ENCODE measurements around the gene HOXB6.

Gene HOXB6

GRCh38 chr17:48554412-48555257, 50.2 kb downstream of the HOXB6 start:
- TF ChIP-seq RBAK (tag by site-specific recombination; IDR thresholded peaks at IDR 0.05) (no peak), ZNF324 (tag by site-specific recombination; IDR thresholded peaks at IDR 0.05) (no peak), ZNF529 (tag by site-specific recombination; IDR thresholded peaks at IDR 0.05; ENCODE audit: insufficient replicate concordance) (no peak), ZNF202 (tag by site-specific recombination; IDR thresholded peaks at IDR 0.05; ENCODE audit: borderline replicate concordance) (no peak)
- Histone ChIP-seq H3K9me3 (ENCODE audit: control insufficient read depth, insufficient read depth, low read depth, low read length) (no peaks in the 10 kb centered on the region), H3K4me3 (ENCODE audit: low read depth, low read length) (peak overlapping the region; percentile 44), H3K36me3 (ENCODE audit: control insufficient read depth in 2 of 2, insufficient read depth in 1 of 2, low read length in 2 of 2) (peaks cover 18 to 56% of the 10 kb centered on the region in 2 experiments), H3K27ac (ENCODE audit: extremely low read depth, low read depth, low read length) (peak overlapping the region; percentile 97), H3K4me1 (ENCODE audit: control insufficient read depth, insufficient read depth, low read length) (peaks cover 58% of the 10 kb centered on the region)
- ChIA-PET POLR2A (interaction anchor here (0.6 to 3.0 kb wide), 10 partner anchors 8 to 141 kb away, joined by 3 to 26 read pairs (median 6); no protein-coding TSS in a partner anchor), CTCF (interaction anchor here (0.5 to 1.5 kb wide), 5 partner anchors 8 to 282 kb away, joined by 3 to 5 read pairs (median 4); partner anchors contain the start of gene HOXB5)

GRCh38 chr17:48553826-48554225, 51.0 kb downstream of the HOXB6 start:
- Histone ChIP-seq H3K9me3 (ENCODE audit: control insufficient read depth, insufficient read depth, low read depth, low read length) (no peaks in the 10 kb centered on the region), H3K4me1 (ENCODE audit: control insufficient read depth, insufficient read depth, low read length) (peaks cover 59% of the 10 kb centered on the region), H3K36me3 (ENCODE audit: control insufficient read depth in 2 of 2, insufficient read depth in 1 of 2, low read length in 2 of 2) (peaks cover 20 to 60% of the 10 kb centered on the region in 2 experiments), H3K27ac (ENCODE audit: extremely low read depth, low read depth, low read length) (peak overlapping the region; percentile 97; the same call in 1 of the 2 replicates), H3K4me3 (ENCODE audit: low read depth, low read length) (no peak overlapping the region)
- ChIA-PET CTCF (interaction anchor here (0.7 to 1.2 kb wide), 2 partner anchors 34 to 67 kb away, joined by 5 read pairs; no protein-coding TSS in a partner anchor), POLR2A (interaction anchor here (3.0 kb wide), 1 partner anchor 23 kb away, joined by 26 read pairs; no protein-coding TSS in a partner anchor)
- no peak for TF ChIP-seq ZNF239 (tag by site-specific recombination; IDR thresholded peaks at IDR 0.05)
- no peak for TF ChIP-seq ZNF48 (tag by site-specific recombination; IDR thresholded peaks at IDR 0.05)
- TF ChIP-seq ZNF366 (tag by site-specific recombination; conservative IDR thresholded peaks at IDR 0.05) = 0 out of 2 replicates have a peak, but pooled peaks have one; percentile 17
- no peak for TF ChIP-seq ZNF658 (tag by site-specific recombination; IDR thresholded peaks at IDR 0.05)
- no peak for TF ChIP-seq ZFHX2 (tag by site-specific recombination; conservative IDR thresholded peaks at IDR 0.05)
- no peak for TF ChIP-seq ZBTB49 (tag by site-specific recombination; IDR thresholded peaks at IDR 0.05; ENCODE audit: low read depth)
- TF ChIP-seq KLF9 (tag by site-specific recombination; IDR thresholded peaks at IDR 0.05; ENCODE audit: low read depth) = no peak
- no peak for TF ChIP-seq ZFP69B (tag by site-specific recombination; IDR thresholded peaks at IDR 0.05)
- TF ChIP-seq, protein P1, sequence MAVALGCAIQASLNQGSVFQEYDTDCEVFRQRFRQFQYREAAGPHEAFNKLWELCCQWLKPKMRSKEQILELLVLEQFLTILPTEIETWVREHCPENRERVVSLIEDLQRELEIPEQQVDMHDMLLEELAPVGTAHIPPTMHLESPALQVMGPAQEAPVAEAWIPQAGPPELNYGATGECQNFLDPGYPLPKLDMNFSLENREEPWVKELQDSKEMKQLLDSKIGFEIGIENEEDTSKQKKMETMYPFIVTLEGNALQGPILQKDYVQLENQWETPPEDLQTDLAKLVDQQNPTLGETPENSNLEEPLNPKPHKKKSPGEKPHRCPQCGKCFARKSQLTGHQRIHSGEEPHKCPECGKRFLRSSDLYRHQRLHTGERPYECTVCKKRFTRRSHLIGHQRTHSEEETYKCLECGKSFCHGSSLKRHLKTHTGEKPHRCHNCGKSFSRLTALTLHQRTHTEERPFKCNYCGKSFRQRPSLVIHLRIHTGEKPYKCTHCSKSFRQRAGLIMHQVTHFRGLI (tag by site-specific recombination; IDR thresholded peaks at IDR 0.05) = no peak
- TF ChIP-seq ZNF202 (tag by site-specific recombination; IDR thresholded peaks at IDR 0.05; ENCODE audit: borderline replicate concordance) = no peak
- TF ChIP-seq ZNF704 (tag by site-specific recombination; IDR thresholded peaks at IDR 0.05) = no peak
- no peak for TF ChIP-seq ZBTB20 (tag by site-specific recombination; IDR thresholded peaks at IDR 0.05)
- TF ChIP-seq, protein P2, sequence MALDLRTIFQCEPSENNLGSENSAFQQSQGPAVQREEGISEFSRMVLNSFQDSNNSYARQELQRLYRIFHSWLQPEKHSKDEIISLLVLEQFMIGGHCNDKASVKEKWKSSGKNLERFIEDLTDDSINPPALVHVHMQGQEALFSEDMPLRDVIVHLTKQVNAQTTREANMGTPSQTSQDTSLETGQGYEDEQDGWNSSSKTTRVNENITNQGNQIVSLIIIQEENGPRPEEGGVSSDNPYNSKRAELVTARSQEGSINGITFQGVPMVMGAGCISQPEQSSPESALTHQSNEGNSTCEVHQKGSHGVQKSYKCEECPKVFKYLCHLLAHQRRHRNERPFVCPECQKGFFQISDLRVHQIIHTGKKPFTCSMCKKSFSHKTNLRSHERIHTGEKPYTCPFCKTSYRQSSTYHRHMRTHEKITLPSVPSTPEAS (tag by site-specific recombination; IDR thresholded peaks at IDR 0.05) = no peak
- TF ChIP-seq GFI1B (tag by site-specific recombination; IDR thresholded peaks at IDR 0.05) = peak; percentile 19; the same call in 1 of the 2 replicates
- no peak for TF ChIP-seq ZNF140 (tag by site-specific recombination; IDR thresholded peaks at IDR 0.05)
